Ecto neural progenitor cell (in vitro differentiated cells): ENCODE data around the gene WNT9B.

Experiments
- DNase-seq: peaks from one replicate; pipeline ENCODE4 v3.0.0-alpha.2; 2018; ENCODE audit warnings: low spot score

WNT9B gene

DNA sequence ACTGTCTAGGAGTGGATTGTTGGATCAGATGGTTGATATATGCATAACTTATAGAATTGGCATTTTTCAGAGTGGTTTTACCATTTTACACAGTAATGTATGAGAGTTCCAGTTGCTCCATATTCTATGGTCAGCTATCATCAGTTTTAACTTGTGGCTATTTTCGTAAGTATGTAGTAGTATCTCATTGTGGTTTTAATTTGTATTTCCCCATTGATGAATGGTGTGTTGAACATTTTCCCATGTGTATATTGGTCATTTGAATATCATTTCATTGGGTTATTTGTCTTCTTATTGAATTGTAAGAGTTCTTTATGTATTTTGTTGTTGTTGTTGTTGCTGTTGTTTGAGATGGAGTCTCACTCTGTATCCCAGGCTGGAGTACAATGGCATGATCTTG lies 6.2 kb downstream of the WNT9B start:
- DNase-seq = no peak

- DNase-seq = no peak
These were observed 8.6 kb downstream of the WNT9B start for GRCh38 chr17:46859996-46860395.

DNA sequence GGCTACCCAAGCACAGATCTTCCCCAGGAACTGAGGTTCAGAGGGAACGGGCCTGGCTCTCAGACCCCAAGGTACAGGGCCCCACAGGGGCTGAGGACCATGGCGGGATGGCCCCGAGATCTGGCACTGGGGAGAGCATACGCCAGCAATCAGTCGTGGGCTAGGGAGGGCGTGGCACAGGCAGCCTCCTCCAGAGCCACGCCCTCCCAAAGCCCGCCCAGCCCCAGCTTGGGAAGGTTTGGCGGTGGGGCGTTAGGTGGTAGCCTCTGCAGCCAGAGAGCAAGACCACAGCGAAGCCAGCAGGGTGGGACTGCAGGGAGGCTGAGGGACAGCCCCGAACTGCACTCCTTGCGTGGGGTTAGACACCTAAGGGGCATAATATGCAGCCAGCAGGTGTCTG lies 11.6 kb downstream of the WNT9B start:
- peak; percentile 83 for DNase-seq

- DNase-seq = no peak
These were observed 12.2 kb downstream of the WNT9B start for GRCh38 chr17:46863383-46864121.

GRCh38 chr17:46865100-46865499 lies 13.7 kb downstream of the WNT9B start:
- DNase-seq = no peak

- no peak for DNase-seq
These were observed 14.9 kb downstream of the WNT9B start for GRCh38 chr17:46866325-46866724.

DNA sequence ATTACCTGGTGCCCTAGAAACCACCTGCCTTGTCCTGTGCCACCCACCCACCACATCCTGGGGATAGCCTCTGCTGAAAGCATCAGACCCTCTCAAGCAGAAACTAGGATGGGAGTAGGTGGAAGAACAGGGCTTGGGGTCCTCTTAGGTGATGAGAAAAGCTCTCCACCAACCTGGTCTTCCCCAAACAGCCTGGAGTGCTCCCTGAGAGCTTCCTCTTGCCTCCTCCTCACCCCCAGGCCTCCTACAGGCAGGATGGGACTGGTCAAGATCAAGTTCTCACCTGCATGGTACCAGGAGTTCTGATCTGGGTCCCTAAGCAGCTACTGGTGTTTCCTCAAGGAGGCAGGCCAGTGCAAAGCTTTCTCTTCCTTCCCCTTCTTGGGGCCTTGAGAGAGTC lies 15.4 kb downstream of the WNT9B start:
- no peak for DNase-seq

DNA sequence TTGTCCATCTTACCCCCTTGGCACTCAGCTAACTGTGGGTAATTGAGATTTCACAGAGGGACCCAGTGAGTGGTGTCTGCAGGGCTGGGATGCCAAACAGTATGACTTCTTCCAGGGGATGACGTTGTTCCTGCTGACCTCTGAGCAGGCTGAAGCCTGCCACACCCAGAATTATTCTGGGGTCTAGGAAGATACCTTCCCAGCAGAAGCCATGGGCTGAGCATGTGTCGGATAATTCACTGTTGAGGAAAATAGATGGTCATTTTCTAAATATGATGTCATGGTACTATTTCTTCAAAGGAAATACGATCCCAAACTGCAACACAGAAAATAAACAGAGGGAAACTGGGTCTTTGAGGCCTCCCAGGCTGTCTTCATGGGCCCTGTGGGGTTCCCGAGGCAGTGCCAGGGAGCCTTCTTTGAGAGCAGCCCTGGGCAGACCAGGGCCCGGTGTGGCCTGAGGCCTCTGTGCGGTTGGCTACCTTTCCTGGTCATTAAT lies 17.4 kb downstream of the WNT9B start:
- no peak for DNase-seq

GRCh38 chr17:46869296-46869695 lies 17.9 kb downstream of the WNT9B start:
- DNase-seq = no peak

DNA sequence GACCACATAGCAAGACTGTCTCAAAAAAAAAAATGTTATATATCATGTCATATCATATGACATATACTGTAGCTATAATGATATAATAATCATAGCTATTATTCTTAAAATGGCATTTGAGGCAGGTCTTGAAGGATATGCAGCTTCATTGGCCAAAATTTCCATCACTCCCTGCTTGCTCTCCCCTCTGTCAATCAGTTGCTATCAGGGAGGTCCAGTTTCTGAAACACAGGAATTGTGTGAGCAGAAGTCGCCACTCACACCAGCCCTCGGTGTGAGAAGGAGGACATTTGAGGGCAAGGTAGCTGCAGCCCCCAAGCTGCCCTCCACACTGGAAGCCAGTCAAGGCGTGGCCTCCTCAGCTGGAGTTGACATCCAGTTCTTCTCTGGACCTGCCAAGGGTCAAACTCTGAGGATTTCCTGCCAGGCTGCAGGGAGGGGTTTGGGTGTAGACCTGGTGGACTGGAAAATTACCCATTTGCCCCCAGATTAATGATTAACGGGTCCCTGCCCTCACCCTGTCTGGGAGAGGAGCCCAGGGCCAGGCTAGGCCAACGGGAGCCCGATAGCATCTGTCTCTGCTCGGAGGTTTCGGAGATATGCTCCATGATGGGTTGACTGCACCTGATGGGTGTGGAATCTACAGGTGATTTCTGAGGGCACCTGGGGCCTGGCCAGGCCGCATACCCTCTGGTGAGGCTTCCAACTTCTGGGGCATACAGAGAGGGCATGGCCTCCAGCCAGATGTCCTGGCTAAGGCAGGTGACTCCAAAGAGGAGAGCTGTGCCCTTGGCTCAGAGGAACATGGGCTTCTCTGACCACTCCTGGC lies 18.8 kb downstream of the WNT9B start:
- no peak for DNase-seq

DNA sequence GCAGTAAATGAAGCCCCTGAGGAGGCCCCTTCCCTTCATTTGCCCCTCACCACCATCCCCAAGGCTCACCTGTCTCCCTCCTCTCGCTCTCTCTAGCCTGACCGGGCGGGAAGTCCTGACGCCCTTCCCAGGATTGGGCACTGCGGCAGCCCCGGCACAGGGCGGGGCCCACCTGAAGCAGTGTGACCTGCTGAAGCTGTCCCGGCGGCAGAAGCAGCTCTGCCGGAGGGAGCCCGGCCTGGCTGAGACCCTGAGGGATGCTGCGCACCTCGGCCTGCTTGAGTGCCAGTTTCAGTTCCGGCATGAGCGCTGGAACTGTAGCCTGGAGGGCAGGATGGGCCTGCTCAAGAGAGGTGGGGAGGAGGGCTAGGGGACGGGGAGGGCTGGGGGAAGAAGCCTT lies 21.0 kb downstream of the WNT9B start:
- no peak for DNase-seq

- DNase-seq = no peak
These were observed 22.7 kb downstream of the WNT9B start for GRCh38 chr17:46873941-46874645.

- no peak for DNase-seq
These were observed 23.5 kb downstream of the WNT9B start for GRCh38 chr17:46874906-46875305.

GRCh38 chr17:46875849-46876352 lies 24.5 kb downstream of the WNT9B start:
- DNase-seq = no peak

- no peak for DNase-seq
These were observed 25.0 kb downstream of the WNT9B start for GRCh38 chr17:46876353-46876887.

GRCh38 chr17:46876926-46877325 lies 25.5 kb downstream of the WNT9B start:
- no peak for DNase-seq

DNA sequence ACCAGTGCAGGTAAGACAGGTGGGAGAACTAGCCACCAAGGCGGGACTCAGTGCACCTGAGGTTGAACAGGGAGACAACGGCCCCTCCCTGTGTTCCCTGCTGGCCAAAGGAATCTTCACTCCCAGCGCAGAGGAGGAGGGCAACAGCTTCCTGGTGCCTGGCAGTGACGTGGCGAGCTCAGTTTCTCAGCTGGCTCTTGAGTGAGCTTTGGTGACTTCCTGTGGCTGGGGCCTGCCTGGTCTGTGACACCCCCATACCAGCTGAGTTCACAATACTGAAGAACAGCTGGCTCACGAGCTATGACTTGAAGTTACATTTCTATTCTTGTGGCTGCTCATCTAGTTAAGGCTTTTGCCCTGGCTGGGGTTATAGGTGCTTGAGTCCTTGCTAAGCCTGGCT lies 26.1 kb downstream of the WNT9B start:
- no peak for DNase-seq

GRCh38 chr17:46878055-46878454 lies 26.7 kb downstream of the WNT9B start:
- DNase-seq = no peak

GRCh38 chr17:46879101-46879500 lies 27.7 kb downstream of the WNT9B start:
- DNase-seq = no peak

- DNase-seq = no peak
These were observed 29.6 kb downstream of the WNT9B start for GRCh38 chr17:46881015-46881414.

DNA sequence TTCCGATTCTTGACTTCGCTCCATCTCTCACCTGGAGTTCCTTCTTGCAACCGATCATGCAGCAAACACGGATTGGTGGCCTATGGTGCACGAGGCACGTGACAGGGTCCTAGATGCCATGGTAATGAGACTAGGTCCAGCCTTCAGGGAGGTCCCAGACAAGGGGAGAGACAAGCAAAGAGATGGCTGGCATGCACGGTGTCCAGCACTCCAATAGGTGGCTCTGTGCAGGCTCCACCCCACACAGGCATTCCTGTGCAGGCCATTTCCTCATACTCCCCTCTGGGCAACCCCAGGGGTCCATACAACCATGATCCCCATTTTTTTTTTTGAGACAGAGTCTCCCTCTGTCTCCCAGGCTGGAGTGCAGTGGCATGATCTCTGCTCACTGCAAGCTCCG lies 31.3 kb downstream of the WNT9B start:
- no peak for DNase-seq

- no peak for DNase-seq
These were observed 32.6 kb downstream of the WNT9B start for GRCh38 chr17:46883871-46884520.
